HepG2 (cell line): ENCODE results near the gene MAP2K2. TPM values are rescaled to one million over a fixed set of nuclear protein-coding genes. Genes with fewer than 3 reads are reported as not detected.

Source experiments
- ATF7-NPFF ChIP-seq: sonication (generic); formaldehyde crosslinking; IDR thresholded peaks from 2 replicates; pipeline ENCODE4 v1.8.1; 2023; ENCODE audit warnings: mild to moderate bottlenecking, low read depth, missing genetic modification reagents, moderate library complexity
- CAMTA2 ChIP-seq: sonication (generic); formaldehyde crosslinking; IDR thresholded peaks from 2 replicates; pipeline ENCODE4 v1.4.0; 2020; ENCODE audit warnings: mild to moderate bottlenecking, missing genetic modification reagents, borderline replicate concordance
- KDM5A ChIP-seq: fragments of 200-600 bp; sonication (generic); IDR thresholded peaks from 2 replicates; pipeline ENCODE4 v1.7.0; 2018; ENCODE audit warnings: antibody characterized with exemption, mild to moderate bottlenecking, low read length, borderline replicate concordance
- KLF11 ChIP-seq: IDR thresholded peaks from 2 replicates; pipeline ENCODE4 v1.6.1; 2016; ENCODE audit warnings: missing compliant biosample characterization
- PCBP2 ChIP-seq: fragments of 200-400 bp; formaldehyde crosslinking; optimal IDR thresholded peaks from 2 replicates; pipeline ENCODE3; 2018; ENCODE audit warnings: low read length, low read depth; ENCODE audit not compliant: poor library complexity, severe bottlenecking
- SRY ChIP-seq: sonication (generic); formaldehyde crosslinking; IDR thresholded peaks from 2 replicates; pipeline ENCODE4 v1.8.0; 2022; ENCODE audit warnings: mild to moderate bottlenecking, missing genetic modification reagents
- TGIF2 ChIP-seq: IDR thresholded peaks from 2 replicates; pipeline ENCODE4 v1.6.1; 2016; ENCODE audit warnings: control low read depth, missing compliant biosample characterization
- ZBTB40 ChIP-seq, 2 experiments: fragments of 450-650 bp in 1 of 2; sonication (generic) in 1 of 2; formaldehyde crosslinking in 1 of 2; IDR thresholded peaks; 2 replicates each; pipeline versions ENCODE4 v1.6.1 to v1.8.0; 2016 to 2022; ENCODE audit warnings: antibody characterized with exemption in 1 of 2, mild to moderate bottlenecking in 1 of 2, missing genetic modification reagents in 1 of 2
- ZC3H4 ChIP-seq: sonication (generic); formaldehyde crosslinking; IDR thresholded peaks from 2 replicates; pipeline ENCODE4 v1.4.0; 2020; ENCODE audit warnings: missing genetic modification reagents, borderline replicate concordance
- ZMYM4 ChIP-seq: sonication (generic); formaldehyde crosslinking; IDR thresholded peaks from 2 replicates; pipeline ENCODE4 v1.8.1; 2023; ENCODE audit warnings: mild to moderate bottlenecking, missing genetic modification reagents
- ZNF207 ChIP-seq: fragments of 450-650 bp; IDR thresholded peaks from 2 replicates; pipeline ENCODE4 v1.6.1; 2016; ENCODE audit warnings: antibody characterized with exemption, borderline replicate concordance
- ZNF550 ChIP-seq: sonication (generic); formaldehyde crosslinking; IDR thresholded peaks from 2 replicates; pipeline ENCODE4 v1.4.0; 2020; ENCODE audit warnings: mild to moderate bottlenecking, missing genetic modification reagents, borderline replicate concordance
- polyA plus RNA-seq, 8 experiments: library from polyadenylated mRNA; depleted of rRNA in 3 of 8; stranded (reverse) in 7 of 8; unstranded in 1 of 8; fragments of >200 nt; fragmentation: Illumina TruSeq in 4 of 8; extraction: Trizol in 4 of 8; gene quantifications; 2 replicates each; pipeline versions ENCODE4 v1.2.1 to v1.2.3, GENCODE V29; 2011 to 2016; ENCODE audit warnings: low read depth in 4 of 8, missing spikeins in 1 of 8, mixed read lengths in 1 of 8; ENCODE audit not compliant: insufficient read depth in 1 of 8
- total RNA-seq, 5 experiments: library from RNA; depleted of rRNA; stranded (reverse); fragments of >200 nt; fragmentation: Illumina TruSeq; extraction: Trizol; gene quantifications; 2 replicates each; pipeline ENCODE4 v1.2.3, GENCODE V29; 2016; ENCODE audit warnings: low read depth in 1 of 5
- TF ChIP-seq, protein P1 (sequence below): sonication (generic); formaldehyde crosslinking; IDR thresholded peaks from 2 replicates; pipeline ENCODE4 v1.4.0; 2020; ENCODE audit warnings: missing genetic modification reagents, borderline replicate concordance
- TF ChIP-seq, protein P2 (sequence below): sonication (generic); formaldehyde crosslinking; IDR thresholded peaks from 2 replicates; pipeline ENCODE4 v1.5.1; 2020; ENCODE audit warnings: missing genetic modification reagents, mild to moderate bottlenecking, borderline replicate concordance
- TF ChIP-seq, protein P3 (sequence below): sonication (generic); formaldehyde crosslinking; IDR thresholded peaks from 2 replicates; pipeline ENCODE4 v1.9.0; 2022; ENCODE audit warnings: low read depth, missing genetic modification reagents

MAP2K2 gene
- total and polyA plus RNA-seq, 2 of the 13 experiments (the other 11 are each of a cell fraction or from before 2014, with no cell fraction given) = 70.3 to 80.9 TPM

- TF ChIP-seq ZNF207 = no peak
- TF ChIP-seq PCBP2 = no peak
- TF ChIP-seq SRY (CRISPR knock-in tag) = 0 out of 2 replicates have a peak, but pooled peaks have one; percentile 16
- no peak for TF ChIP-seq ZNF550 (CRISPR knock-in tag)
- TF ChIP-seq KLF11 (CRISPR knock-in tag) = no peak; the same call in 1 of the 2 replicates
- peak; percentile 61; the same call in 1 of the 2 replicates for TF ChIP-seq TGIF2 (CRISPR knock-in tag)
- peak; percentile 52; the same call in 1 of the 2 replicates for TF ChIP-seq ATF7-NPFF (CRISPR knock-in tag)
- no peak for TF ChIP-seq ZBTB40 (IDR thresholded peaks at IDR 0.05)
- peak; percentile 80; the same call in 1 of the 2 replicates for TF ChIP-seq ZBTB40 (CRISPR knock-in tag; IDR thresholded peaks at IDR 0.05)
- TF ChIP-seq, protein P1, sequence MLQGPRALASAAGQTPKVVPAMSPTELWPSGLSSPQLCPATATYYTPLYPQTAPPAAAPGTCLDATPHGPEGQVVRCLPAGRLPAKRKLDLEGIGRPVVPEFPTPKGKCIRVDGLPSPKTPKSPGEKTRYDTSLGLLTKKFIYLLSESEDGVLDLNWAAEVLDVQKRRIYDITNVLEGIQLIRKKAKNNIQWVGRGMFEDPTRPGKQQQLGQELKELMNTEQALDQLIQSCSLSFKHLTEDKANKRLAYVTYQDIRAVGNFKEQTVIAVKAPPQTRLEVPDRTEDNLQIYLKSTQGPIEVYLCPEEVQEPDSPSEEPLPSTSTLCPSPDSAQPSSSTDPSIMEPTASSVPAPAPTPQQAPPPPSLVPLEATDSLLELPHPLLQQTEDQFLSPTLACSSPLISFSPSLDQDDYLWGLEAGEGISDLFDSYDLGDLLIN = no peak
- no peak for TF ChIP-seq CAMTA2
- TF ChIP-seq, protein P2, sequence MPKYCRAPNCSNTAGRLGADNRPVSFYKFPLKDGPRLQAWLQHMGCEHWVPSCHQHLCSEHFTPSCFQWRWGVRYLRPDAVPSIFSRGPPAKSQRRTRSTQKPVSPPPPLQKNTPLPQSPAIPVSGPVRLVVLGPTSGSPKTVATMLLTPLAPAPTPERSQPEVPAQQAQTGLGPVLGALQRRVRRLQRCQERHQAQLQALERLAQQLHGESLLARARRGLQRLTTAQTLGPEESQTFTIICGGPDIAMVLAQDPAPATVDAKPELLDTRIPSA (CRISPR knock-in tag) = no peak
- TF ChIP-seq ZC3H4 (CRISPR knock-in tag) = no peak
- TF ChIP-seq, protein P3, sequence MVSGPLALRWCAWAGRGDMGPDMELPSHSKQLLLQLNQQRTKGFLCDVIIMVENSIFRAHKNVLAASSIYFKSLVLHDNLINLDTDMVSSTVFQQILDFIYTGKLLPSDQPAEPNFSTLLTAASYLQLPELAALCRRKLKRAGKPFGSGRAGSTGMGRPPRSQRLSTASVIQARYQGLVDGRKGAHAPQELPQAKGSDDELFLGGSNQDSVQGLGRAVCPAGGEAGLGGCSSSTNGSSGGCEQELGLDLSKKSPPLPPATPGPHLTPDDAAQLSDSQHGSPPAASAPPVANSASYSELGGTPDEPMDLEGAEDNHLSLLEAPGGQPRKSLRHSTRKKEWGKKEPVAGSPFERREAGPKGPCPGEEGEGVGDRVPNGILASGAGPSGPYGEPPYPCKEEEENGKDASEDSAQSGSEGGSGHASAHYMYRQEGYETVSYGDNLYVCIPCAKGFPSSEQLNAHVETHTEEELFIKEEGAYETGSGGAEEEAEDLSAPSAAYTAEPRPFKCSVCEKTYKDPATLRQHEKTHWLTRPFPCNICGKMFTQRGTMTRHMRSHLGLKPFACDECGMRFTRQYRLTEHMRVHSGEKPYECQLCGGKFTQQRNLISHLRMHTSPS (CRISPR knock-in tag) = peak; percentile 91
- peak; percentile 90 for TF ChIP-seq ZMYM4 (CRISPR knock-in tag)
- TF ChIP-seq KDM5A = no peak
These were observed 71.6 kb downstream of the MAP2K2 start (continued) for GRCh38 chr19:4052114-4052992.
